RPMI8226 (cell line): ENCODE data around the gene GPR52.
"Not testable (repeated sequence)": the region's sequence is repeated elsewhere in the genome, so short reads cannot be mapped to it uniquely, and the experiment has no call there.

ENCODE experiments used
- DNase-seq: peaks from one replicate; pipeline ENCODE4 v3.0.0-alpha.2; 2015

The GPR52 gene, protein sequence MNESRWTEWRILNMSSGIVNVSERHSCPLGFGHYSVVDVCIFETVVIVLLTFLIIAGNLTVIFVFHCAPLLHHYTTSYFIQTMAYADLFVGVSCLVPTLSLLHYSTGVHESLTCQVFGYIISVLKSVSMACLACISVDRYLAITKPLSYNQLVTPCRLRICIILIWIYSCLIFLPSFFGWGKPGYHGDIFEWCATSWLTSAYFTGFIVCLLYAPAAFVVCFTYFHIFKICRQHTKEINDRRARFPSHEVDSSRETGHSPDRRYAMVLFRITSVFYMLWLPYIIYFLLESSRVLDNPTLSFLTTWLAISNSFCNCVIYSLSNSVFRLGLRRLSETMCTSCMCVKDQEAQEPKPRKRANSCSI

DNA sequence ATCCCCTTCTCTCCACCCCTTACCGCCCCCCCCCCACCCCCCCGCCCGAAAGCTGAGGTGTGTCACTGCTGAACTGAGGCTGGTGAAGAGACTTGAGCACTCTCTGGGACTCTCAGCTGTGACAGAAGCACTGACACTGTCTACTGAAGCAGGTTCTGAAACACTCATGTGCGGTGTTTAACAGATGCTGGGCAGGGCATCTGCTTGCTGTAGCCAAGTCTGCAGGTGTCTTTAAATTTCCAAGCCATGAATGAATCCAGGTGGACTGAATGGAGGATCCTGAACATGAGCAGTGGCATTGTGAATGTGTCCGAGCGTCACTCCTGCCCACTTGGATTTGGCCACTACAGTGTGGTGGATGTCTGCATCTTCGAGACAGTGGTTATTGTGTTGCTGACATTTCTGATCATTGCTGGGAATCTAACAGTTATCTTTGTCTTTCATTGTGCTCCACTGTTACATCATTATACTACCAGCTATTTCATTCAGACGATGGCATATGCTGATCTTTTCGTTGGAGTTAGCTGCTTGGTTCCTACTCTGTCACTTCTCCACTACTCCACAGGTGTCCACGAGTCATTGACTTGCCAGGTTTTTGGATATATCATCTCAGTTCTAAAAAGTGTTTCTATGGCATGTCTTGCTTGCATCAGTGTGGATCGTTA is at the start of gene GPR52:
TSS of gene GPR52 (plus strand) at position 99 of the 665 bp plus-strand sequence. CDS start at position 247, 148 bp downstream.
- DNase-seq, result no peak

GRCh38 chr1:174398246-174398645 is 49.5 kb upstream of the GPR52 start:
- no peak for DNase-seq

DNA sequence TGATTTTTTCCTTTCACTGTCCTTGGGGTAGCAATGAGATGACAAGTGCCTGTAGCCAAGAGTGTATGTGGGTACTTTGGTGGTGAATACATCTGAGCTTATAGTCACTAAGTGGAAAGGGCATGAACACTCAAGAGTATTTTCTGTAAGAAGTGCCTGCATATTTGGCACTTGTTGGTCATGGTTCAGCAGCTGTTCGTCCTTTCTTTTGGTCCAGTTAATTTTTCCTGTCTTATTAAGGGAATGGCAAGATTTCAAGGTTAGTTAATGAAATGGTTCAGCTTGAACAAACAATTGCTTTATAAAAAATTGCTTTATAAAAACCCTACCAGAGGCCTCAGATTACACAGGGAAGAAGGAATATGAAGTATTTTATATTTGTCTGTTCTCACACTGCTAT is 48.6 kb upstream of the GPR52 start:
- DNase-seq, result no peak

GRCh38 chr1:174401075-174401474 is 46.7 kb upstream of the GPR52 start:
- DNase-seq, result no peak

DNA sequence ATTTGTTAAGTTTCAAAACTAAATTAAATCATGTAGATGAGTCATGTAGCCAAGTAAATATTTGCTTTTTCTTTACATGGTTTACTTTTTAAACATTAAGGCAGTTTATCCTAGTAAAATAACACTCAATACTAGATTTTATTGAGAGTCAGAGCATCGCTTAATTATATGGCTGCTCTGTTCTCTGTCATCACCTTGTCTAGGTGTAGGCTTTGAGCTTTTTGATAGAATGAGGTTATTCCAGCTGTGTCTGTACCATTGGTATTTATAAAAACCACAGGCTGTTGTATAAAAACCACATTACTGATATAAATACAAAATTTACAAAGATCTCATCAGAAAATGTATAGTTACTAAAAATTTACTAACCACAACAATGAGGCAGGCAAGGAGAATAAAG is 42.5 kb upstream of the GPR52 start:
- no peak for DNase-seq

DNA sequence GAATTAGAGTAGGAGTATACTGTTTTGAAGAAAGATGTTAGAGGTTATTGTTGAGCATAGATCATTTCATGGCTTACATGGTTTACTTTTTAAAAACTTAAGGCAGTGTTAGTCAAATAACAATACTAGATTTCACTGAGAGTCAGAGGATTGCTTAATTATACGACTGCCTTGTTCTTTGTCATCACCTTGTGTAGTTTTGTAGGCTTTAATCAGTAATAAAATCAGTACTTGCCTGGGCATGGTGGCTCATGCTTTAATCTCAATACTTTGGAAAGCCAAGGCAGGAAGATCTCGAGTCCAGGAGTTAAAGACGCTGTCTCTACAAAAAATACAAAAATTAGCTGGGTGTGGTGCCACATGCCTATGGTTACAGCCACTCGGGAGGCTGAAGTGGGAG is 41.3 kb upstream of the GPR52 start:
- no peak for DNase-seq

DNA sequence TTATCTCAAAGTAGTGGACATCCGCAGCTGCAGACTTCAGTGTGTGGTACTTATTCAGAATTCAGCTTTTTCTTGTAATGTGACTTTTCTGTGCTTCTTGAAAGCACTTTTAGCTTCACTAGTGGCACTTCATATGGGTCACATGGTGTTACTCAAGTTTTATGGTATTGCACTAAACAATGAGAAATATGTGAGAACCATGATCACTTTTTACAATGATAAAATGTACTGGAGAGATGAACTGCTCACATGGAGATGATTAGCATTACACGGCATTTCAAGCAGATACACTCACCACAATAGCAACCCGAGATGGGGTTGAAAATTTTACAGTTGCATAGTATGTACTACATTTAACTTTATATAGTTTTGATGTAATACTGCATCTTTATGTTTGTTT is 40.1 kb upstream of the GPR52 start:
- DNase-seq, result no peak

DNA sequence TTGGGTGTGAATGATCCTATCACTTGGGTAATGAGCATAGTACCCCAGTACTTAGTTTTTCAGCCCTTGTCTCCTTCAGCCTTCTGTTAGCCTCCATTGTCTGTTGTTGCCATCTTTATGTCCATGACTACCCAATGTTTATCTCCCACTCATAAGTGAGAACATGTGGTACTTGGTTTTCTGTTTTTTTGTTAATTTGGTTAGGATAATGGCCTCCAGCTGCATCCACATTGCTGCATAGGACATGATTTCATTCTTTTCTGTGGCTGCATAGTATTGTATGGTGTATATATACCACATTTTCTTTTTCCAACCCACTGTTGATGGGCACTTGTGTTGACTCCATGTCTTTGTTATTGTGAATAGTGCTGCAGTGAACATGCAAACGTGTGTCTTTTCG is 39.6 kb upstream of the GPR52 start:
- no peak for DNase-seq

DNA sequence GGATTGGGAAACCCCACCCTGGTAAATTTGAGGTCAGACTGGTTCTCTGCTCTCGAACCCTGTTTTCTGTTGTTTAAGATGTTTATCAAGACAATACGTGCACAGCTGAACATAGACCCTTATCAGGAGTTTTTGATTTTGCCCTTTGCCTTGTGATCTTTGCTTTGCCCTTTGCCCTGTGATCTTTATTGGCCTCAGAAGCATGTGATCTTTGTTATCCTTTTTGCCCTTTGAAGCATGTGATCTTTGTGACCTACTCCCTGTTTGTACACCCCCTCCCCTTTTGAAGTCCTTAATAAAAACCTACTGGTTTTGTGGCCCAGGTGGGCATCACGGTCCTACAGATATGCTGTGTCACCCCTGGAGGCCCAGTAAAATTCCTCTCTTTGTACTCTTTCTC is 38.0 kb upstream of the GPR52 start:
- DNase-seq, result not testable (repeated sequence)

GRCh38 chr1:174413632-174414031 is 34.1 kb upstream of the GPR52 start:
- DNase-seq, result no peak

GRCh38 chr1:174414203-174414602 is 33.6 kb upstream of the GPR52 start:
- no peak for DNase-seq

GRCh38 chr1:174415506-174415905 is 32.3 kb upstream of the GPR52 start:
- no peak for DNase-seq

- no peak for DNase-seq
These were observed 29.8 kb upstream of the GPR52 start for GRCh38 chr1:174417921-174418320.

DNA sequence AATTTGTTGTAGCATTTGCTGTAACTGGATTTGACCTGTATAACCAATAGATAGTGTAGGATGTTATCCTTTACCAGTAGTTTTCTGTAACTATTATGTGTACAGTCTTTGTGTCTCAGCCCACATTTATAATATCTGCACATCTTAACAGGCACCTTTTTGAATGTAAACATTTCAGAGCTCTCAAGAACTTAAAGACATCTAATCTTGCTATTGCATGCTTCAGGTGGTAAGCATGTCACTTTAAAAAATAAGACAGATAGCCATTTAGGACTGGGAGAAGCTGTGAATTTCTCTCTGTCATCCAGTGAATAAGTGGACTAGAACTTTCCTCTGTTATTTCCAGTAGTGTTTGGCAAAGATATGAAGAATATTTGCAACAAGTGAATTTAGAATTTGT is 22.6 kb upstream of the GPR52 start:
- no peak for DNase-seq

DNA sequence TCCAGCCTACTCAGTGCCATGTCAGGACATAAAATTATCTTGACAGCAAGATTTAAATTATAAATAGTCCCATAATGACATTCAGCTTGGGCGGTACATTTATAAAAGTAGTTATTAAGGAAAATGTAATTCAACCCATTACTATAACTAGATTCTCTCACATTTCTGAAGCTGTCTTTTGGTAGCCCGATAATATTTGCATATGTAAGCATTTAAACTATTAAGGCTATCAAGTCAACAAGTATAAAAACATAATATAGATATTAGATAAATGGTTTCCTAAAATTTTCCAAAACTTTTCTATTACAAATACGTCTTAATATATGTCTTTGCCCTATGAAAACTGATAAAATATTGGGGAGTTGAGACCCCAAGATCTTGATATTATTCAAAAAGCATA is 21.6 kb upstream of the GPR52 start:
- DNase-seq, result no peak

DNA sequence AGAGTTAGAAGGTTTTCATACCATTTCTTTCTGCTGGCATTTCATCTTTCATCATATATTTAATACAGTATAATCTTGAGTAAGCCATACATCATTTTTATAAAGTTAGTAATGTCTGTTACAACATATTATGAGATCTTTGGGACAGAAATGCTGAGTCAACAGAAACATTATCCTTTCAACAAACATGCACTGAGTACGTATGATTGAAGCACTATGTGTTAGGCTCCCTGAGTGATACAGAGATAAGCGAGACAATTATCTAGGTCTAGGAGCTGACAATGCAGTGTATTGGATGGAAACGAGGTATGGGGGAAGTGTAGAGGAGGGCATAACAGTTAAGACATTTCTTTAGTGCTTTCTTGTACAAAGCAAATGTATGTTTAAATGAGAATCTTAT is 19.7 kb upstream of the GPR52 start:
- DNase-seq, result no peak

DNA sequence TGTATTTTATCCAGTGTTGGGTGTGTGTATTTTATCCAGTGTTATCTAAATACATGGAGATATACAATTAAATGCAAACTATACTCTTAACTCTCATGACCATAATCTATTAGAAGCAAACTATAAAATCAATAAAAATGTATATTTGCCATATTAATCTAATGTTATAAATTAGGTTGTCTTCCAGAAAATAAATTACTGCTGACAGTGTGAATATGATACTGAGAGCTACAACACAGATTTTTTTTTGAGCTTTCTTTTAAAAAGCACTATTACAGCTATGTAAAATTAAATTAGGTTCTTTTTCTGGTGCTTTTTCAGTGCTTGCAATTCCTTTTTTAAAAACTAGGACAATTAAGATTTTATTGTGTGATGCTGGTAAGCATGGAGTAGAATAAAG is 19.0 kb upstream of the GPR52 start:
- no peak for DNase-seq

GRCh38 chr1:174433451-174433850 is 14.3 kb upstream of the GPR52 start:
- no peak for DNase-seq

DNA sequence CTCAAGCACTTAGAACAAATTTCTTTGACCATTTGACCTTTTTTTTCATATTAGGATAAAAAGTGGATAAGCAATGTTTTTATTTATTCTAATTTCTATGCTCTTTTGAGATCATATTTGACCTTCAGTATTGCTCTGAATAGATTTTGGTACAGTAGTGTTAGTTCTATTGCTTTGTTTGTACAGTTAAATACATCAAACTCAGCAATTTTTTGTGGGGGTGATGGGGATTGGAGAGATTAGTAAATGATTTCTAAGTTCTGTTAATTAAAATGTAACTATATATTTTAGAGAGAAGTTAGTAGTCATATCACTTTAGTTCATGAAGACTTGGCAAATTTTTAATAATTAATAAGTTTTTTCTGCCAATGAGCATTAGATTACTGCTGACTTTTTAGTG is 2.4 kb upstream of the GPR52 start:
- DNase-seq, result no peak

DNA sequence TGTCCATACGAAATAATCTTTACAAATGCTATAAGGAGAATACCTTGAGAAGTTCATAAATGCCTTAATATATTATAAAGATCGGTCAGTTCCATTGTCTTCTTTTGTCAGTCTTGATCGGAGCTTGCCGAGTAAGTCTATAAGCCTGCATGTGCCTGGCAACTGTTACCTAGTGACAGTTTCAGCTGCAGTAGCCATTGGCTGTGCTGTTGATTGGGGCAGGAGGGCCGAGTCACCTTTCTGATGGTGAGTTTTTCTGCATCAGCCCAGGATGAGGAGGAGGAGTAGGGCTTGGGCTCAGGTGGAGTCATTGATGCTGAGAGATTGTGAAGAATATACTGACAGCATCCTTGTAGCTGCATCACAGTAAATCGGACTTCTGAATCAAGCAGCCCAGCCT is 1.9 kb upstream of the GPR52 start:
- DNase-seq, result no peak

DNA sequence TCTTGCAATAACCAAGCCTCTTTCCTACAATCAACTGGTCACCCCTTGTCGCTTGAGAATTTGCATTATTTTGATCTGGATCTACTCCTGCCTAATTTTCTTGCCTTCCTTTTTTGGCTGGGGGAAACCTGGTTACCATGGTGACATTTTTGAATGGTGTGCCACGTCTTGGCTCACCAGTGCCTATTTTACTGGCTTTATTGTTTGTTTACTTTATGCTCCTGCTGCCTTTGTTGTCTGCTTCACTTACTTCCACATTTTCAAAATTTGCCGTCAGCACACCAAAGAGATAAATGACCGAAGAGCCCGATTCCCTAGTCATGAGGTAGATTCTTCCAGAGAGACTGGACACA is 743 bp downstream of the GPR52 start:
- DNase-seq, result no peak

DNA sequence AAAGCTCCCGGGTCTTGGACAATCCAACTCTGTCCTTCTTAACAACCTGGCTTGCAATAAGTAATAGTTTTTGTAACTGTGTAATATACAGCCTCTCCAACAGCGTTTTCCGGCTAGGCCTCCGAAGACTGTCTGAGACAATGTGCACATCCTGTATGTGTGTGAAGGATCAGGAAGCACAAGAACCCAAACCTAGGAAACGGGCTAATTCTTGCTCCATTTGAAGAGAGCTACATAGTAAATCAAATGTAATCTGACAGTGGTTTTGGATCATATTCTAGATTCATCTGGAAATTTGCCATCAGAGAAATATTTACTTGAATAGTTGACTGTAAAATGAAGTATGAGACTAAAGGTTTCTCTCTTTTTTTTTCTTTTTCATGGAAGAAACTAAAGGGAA is 1.2 kb downstream of the GPR52 start:
- DNase-seq, result no peak

DNA sequence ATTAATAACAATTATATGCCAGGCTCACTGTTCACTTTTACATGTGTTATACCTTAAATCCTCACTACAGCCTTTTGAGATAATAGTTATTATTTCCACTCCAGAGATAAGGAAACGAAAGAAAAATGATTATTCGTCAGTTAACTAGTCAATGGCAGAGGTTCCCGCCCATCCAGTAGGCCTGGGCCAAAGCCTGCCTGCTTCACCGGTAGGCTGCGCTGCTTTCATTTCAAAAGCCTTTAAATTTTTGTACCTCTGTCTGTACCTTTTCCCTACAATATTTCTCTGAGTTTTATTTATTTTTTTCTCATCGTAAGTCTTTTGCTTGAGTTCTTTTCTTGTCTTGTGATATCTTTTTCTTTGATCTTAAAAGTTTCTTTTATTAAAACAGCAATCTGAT is 3.6 kb downstream of the GPR52 start:
- no peak for DNase-seq

- no peak for DNase-seq
These were observed 18.1 kb downstream of the GPR52 start for GRCh38 chr1:174465855-174466254.

GRCh38 chr1:174466607-174467006 is 18.8 kb downstream of the GPR52 start:
- no peak for DNase-seq
